WERI-Rb-1 (cell line): ENCODE results near the gene RTEL1.

Source experiments
- DNase-seq: peaks from one replicate; pipeline ENCODE4 v3.0.0-alpha.2; 2020
- H3K27ac ChIP-seq: fragments of 250-450 bp; sonication (Bioruptor Pico); 2 replicates; pipeline ENCODE4 v1.5.1; 2020; ENCODE audit warnings: mild to moderate bottlenecking, moderate library complexity
- H3K27me3 ChIP-seq: fragments of 250-450 bp; sonication (Bioruptor Pico); 2 replicates; pipeline ENCODE4 v1.5.1; 2021; ENCODE audit warnings: mild to moderate bottlenecking, low read depth, moderate library complexity; ENCODE audit not compliant: insufficient read depth, severe bottlenecking
- H3K36me3 ChIP-seq: fragments of 250-450 bp; sonication (Bioruptor Pico); 2 replicates; pipeline ENCODE4 v1.5.1; 2020; ENCODE audit warnings: mild to moderate bottlenecking, moderate library complexity
- H3K4me3 ChIP-seq: 2 replicates; pipeline ENCODE4 v1.5.1; 2011; ENCODE audit warnings: low read depth, mild to moderate bottlenecking, control low read depth, low read length
- H3K9me3 ChIP-seq: fragments of 250-450 bp; sonication (Bioruptor Pico); 2 replicates; pipeline ENCODE4 v1.5.1; 2021; ENCODE audit warnings: mild to moderate bottlenecking, moderate library complexity; ENCODE audit not compliant: severe bottlenecking
- TF ChIP-seq, protein P1 (sequence below): IDR thresholded peaks from 2 replicates; pipeline ENCODE4 v1.5.1; 2011; ENCODE audit warnings: low read depth, mild to moderate bottlenecking, control low read depth, inconsistent platforms, low read length

The RTEL1 gene

GRCh38 chr20:63678071-63678470 lies 20.0 kb downstream of the RTEL1 start:
- no peak overlapping the region for H3K4me3 ChIP-seq
- no peaks in the 10 kb centered on the region for H3K27me3 ChIP-seq
- peaks cover 31% of the 10 kb centered on the region for H3K36me3 ChIP-seq
- H3K9me3 ChIP-seq: no peaks in the 10 kb centered on the region
- DNase-seq: no peak
- TF ChIP-seq, protein P1, sequence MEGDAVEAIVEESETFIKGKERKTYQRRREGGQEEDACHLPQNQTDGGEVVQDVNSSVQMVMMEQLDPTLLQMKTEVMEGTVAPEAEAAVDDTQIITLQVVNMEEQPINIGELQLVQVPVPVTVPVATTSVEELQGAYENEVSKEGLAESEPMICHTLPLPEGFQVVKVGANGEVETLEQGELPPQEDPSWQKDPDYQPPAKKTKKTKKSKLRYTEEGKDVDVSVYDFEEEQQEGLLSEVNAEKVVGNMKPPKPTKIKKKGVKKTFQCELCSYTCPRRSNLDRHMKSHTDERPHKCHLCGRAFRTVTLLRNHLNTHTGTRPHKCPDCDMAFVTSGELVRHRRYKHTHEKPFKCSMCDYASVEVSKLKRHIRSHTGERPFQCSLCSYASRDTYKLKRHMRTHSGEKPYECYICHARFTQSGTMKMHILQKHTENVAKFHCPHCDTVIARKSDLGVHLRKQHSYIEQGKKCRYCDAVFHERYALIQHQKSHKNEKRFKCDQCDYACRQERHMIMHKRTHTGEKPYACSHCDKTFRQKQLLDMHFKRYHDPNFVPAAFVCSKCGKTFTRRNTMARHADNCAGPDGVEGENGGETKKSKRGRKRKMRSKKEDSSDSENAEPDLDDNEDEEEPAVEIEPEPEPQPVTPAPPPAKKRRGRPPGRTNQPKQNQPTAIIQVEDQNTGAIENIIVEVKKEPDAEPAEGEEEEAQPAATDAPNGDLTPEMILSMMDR: no peak
- H3K27ac ChIP-seq: no peak overlapping the region

DNA sequence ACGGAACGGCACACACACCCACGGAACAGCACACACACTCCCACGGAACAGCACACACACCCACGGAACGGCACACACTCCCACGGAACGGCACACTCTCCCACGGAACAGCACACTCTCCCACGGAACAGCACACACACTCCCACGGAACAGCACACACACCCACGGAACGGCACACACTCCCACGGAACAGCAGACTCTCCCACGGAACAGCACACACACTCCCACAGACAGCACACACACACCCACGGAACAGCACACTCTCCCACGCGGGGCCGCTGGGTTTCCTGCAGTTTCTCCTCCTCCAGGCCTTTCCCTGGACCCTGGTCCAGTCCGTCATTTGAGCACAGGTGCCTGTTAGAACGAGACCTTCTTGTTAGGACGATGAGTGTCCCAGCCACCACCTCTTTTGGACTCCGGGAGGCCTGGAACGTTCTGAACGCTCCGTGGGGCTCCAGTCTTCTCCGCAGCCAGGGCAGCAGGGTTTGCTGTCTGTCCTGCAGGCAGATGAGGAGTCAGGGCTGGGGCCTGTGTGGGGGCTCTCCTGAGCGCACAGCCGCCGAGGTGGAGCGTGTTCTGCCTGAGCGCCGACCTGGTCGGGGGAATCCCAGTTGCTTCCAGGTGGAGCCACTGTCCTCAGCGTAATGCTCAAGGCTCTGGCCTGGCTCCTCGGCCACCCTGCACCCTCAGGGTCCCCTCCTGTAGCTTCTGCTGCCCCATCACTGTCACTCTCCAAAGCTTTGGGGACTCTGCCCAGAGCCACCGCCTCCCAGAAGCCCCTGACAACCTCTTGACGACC lies 20.8 kb downstream of the RTEL1 start:
- TF ChIP-seq, protein P1: no peak
- Histone ChIP-seq H3K27me3 (no peaks in the 10 kb centered on the region), H3K9me3 (no peaks in the 10 kb centered on the region), H3K36me3 (peaks cover 30% of the 10 kb centered on the region), H3K27ac (no peak overlapping the region), H3K4me3 (no peak overlapping the region)
- DNase-seq: no peak

DNA sequence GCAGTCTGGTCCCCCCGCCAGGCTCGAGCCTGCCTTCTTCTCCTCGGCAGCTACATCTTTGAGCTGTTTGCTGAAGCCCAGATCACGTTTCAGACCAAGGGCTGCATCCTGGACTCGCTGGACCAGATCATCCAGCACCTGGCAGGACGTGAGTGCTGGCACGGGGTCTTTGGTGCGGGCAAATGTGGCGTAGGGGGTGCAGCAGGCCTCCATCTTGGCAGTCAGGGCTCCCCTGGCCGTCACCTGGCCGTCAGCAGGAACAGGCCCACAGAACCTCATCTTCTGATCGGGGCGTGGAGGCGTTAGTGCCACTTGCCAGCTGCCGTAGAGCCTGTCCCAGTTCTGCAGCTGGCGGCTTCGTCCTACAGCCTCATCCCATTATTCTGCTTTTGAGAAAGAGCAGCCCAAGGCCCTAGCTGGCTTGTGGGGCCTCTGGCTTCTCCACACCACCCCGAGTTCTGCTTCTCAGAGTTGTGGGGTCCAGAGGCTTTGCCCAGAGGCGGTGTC lies 21.7 kb downstream of the RTEL1 start:
- TF ChIP-seq, protein P1: no peak
- Histone ChIP-seq H3K4me3 (no peak overlapping the region), H3K9me3 (no peaks in the 10 kb centered on the region), H3K27me3 (no peaks in the 10 kb centered on the region), H3K27ac (no peak overlapping the region), H3K36me3 (peaks cover 28% of the 10 kb centered on the region)
- no peak for DNase-seq

DNA sequence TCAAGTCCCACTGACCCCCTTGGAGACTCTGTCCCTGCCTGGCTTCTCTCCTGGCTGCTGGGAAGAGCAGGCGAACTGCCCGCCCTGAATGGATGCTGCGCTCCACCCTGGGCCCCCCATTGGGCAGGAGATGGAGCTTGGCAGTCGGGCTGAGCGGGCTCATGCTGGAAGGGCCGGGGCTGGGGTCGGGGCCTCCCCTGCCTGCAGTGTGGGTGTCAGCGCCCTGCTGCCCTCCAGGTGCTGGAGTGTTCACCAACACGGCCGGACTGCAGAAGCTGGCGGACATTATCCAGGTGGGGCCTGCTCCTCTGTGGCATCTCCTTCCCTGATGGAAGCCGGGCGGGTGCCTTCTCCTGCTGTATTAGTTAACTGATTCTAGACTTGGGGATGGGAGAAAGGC lies 22.3 kb downstream of the RTEL1 start:
- Histone ChIP-seq H3K4me3 (no peak overlapping the region), H3K27ac (no peak overlapping the region), H3K27me3 (no peaks in the 10 kb centered on the region), H3K36me3 (peaks cover 24% of the 10 kb centered on the region), H3K9me3 (no peaks in the 10 kb centered on the region)
- TF ChIP-seq, protein P1: no peak
- DNase-seq: no peak

GRCh38 chr20:63680857-63681608 lies 22.9 kb downstream of the RTEL1 start:
- DNase-seq: no peak
- Histone ChIP-seq H3K27ac (no peak overlapping the region), H3K9me3 (no peaks in the 10 kb centered on the region), H3K4me3 (no peak overlapping the region), H3K36me3 (peaks cover 25% of the 10 kb centered on the region), H3K27me3 (no peaks in the 10 kb centered on the region)
- TF ChIP-seq, protein P1: no peak
